ENCODE data around the gene CTNNB1.

- TF ChIP-seq POLR2A (IDR thresholded peaks at IDR 0.05; ENCODE audit: extremely low read depth, insufficient read length): no peak
- TF ChIP-seq CTCF (IDR thresholded peaks at IDR 0.05; ENCODE audit: low read depth, low read length): no peak
These were observed 30.3 kb upstream of the CTNNB1 start for GRCh38 chr3:41169023-41169422.
